Measurements from ENCODE around the gene LAGE3.
"Not testable (repeated sequence)": the region's sequence is repeated elsewhere in the genome, so short reads cannot be mapped to it uniquely, and the experiment has no call there.

The LAGE3 gene

GRCh38 chrX:154502098-154502497 lies 23.0 kb upstream of the LAGE3 start:
- no peak for DNase-seq

DNA sequence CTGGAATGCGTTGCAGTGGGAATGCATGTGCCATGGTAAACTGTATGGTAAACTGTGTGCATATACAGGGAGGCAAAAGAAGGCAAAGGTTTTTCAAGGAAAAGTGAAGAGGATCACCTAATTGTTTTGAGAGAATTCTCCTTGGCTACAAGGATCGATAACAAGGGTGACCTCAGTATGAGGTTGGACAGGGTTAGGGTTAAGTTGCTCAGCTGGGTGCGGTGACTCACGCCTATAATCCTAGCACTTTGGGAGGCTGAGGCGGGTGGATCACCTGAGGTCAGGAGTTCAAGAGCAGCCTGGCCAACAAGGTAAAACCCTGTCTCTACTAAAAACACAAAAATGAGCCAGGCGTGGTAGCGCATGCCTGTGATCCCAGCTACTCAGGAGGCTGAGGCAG lies 22.3 kb upstream of the LAGE3 start:
- DNase-seq, result not testable (repeated sequence)

DNA sequence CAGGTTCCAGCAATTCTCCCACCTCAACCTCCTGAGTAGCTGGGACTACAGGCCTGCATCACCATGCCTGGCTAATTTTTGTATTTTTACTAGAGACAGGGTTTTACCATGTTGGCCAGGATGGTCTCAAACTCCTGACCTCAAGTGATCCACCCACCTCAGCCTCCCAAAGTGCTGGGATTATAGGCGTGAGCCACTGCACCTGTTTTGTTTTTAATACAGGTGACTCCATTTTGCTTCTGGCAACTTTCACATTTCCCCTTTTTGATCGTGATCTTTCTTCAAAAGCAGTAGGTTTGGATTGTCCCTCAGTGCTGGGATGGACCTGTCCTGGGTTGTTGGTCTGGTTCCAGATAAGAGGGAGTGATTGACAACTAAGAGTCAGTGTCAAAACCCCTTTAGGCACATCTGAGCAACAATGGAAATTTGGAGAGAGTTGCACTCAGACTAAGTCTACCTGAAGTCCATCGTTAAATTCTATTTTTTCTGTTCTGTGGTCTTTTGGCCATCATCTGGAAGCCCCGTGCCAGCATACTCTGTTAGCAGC lies 17.6 kb upstream of the LAGE3 start:
- not testable (repeated sequence) for DNase-seq

DNA sequence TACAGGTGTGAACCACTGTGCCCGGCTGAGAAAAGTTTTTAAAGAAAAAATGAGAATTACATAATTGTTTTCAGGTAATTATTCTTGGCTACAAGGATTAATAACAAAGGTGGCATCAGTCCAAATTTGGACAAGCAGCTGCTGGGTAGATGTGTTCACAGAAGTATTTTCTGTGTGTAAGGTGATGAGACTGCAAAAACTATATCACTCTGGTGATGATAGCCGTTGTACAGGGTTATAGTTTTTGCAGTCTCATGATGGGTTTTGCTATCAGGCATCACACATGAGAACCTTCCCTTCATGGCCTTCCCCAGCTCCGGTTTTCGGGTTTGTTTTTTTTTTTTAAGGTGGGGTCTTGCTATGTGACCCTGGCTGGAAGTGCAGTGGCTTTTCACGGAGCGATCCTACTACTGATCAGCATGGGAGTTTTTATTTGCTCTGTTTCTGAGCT lies 16.4 kb upstream of the LAGE3 start:
- DNase-seq, result no peak

- no peak for DNase-seq
Observed at GRCh38 chrX:154494715-154495114, 15.6 kb upstream of the LAGE3 start.

DNA sequence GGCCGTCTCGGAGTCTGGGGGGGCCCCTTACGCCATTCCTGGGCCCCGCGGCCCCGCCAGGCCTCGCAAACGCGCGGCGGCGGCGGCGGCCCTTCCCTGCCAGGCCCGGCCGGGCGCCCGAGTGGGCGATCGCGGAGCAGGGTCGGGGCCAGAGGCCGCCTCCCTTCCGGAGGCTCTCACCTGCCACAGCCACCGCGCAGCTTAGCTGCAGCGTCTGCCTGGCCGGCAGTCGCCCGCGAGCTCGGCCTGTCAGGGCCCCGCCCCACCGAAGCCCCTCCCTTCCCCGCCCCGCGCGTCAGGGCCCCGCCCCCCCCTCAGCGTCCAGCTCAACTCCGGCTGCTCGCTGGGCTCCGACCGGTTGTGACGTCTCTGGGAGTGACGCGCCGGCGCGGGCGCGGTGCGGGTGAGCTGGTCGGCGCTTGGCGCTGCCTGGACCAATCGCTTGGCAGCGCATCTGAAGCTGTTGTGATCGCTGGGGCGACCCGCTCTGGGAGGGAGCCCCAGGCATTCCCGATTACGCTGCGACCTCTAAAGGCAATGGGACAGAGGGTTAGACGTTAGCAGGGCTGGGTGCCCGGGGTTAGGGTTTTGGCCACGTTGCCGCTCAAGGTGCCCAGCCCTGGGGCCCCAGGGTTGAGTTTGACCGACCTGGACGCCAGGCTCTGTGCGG lies 11.5 kb upstream of the LAGE3 start, which contains the start of gene SLC10A3:
Gene SLC10A3 (minus strand): TSS at position 216 of the 670 bp plus-strand sequence. CDS start 1,689 bp downstream, outside the sequence.
- peak; percentile 93 for DNase-seq

DNA sequence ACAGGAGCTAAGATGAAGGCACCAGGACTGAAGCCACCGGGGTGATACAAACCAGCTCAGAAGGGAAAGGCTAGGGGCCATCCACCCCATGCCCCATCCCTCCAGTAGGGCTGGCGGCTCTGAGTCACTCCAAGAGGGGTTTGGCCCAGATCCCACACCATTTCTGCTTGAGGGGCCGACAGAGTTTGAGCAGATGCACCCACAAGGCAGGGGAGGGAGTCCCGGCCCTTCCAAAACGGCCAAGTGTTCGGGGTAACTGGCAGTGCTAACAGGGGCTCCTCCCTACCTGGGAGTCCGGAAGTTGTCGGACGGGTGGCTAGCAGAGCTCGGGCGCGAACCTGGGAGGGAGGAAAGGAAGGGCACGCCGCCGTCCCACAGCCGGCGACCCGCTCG lies 10.9 kb upstream of the LAGE3 start:
- DNase-seq, result peak; percentile 50

DNA sequence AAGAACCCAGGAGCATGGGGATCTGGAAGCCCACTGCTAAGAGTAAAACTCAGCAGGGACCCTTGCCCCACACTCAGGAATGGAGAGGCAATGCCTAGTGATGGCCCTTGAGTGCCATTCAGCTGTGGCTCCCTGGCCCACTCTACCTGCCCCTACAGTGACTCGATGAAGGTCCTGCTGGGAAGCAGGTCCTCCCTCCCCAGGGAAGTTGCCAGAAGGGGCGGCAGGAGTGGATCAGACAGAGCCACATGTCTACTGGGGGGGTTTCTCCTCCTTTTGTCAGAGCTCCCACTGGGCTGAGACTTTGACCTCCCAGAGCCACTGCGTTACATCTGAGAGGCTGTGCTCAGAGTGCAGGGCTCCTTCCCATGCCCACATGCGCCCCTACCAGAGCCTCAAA lies 10.1 kb upstream of the LAGE3 start:
- no peak for DNase-seq

DNA sequence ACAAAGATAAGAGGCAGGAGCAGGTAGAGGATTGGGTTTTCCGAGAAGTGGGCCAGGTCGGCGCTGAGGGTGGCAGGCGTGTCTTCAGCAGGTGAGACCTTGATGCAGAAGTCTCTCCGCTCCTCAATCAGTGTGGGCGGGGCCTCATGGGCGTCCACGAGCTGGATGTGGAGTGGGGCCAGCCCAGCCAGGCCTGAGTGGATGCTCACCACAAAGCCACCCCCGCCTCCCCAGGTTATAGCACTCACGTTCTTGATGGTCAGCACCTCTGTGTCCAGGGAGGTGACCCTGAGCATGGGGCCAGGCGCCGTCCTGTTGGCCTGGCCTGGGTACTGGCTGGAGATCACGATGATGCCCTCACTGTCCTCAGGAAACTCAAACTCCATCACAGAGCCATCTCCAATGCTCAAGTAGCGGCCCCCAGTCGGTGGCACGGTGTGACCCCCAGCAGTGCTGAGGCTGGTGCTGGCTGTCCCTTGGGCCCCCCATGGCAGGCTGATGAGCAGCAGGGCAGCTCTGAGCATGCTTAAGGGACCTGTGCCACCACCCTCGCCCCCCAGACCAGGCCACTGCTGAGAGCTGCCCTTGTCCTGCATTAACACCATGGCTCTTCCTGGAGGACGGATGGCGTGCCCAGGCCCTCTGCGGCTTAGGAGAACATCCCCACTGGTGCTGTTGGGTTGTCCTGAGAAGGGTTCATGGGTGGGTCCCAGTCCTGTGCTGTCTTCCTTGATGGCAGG lies 9.4 kb upstream of the LAGE3 start:
- no peak for DNase-seq

DNA sequence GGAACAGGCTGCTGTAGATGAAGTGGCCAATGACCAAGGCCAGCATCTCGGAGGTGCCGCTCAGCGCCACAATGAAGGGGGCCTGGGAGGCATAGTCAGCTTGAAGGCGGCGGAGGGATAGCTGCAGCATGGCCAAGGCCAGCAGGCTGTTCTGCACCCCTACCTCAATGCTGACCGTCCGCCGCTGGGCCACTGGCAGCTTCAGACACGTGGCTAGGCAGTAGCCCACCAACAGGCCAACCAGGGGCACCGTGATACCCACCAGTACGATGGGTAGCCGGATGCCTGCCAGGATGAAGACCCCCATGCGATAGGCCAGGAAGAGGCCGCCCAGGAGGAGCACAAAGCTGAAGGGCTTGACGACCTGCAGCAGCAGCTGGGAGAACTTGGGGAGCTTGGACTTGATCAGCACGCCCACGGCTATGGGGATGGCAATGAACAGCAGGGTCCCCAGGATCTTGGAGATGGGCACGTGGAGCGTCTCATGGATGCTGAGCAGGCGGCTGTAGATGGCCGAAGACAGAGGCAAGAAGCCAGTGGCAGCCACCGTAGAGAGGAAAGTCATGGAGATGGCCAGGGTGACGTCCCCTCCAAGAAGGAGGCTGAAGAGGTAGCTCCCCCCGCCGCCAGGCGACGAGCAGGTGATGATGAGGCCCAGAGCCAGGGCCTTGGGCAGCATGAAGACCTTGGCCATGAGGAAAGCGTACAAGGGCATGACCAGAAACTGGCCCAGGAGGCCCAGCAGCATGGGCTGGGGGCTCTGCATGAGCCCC lies 8.6 kb upstream of the LAGE3 start:
- DNase-seq, result no peak

- DNase-seq, result peak; percentile 47
Observed at GRCh38 chrX:154486396-154487207, 7.5 kb upstream of the LAGE3 start, which contains the start of gene UBL4A. Gene UBL4A (minus strand): TSS chrX:154486615. CDS start chrX:154486584, 31 bp downstream.

DNA sequence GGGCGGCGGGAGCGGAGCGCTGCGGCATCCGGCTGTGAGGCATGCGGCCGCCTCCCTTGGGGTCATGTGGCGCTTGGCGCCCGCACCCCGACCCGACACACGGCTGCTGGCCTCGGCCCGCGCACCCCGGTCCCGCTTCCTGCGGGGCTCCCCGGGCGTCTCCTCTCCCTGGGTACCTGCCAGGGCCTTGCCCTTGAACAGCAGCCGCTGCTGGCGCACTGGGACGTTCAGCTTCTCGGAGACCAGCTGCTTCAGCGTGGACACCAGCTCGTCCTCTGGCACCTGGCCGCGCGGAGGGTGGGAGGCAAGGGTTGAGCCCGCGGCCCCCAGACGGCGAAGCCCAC lies 6.9 kb upstream of the LAGE3 start:
- no peak for DNase-seq

GRCh38 chrX:154485150-154486051 lies 6.3 kb upstream of the LAGE3 start:
- no peak for DNase-seq

GRCh38 chrX:154484255-154485149 lies 5.4 kb upstream of the LAGE3 start:
- no peak for DNase-seq

- DNase-seq, result no peak
Observed at GRCh38 chrX:154483325-154483724, 4.2 kb upstream of the LAGE3 start.

DNA sequence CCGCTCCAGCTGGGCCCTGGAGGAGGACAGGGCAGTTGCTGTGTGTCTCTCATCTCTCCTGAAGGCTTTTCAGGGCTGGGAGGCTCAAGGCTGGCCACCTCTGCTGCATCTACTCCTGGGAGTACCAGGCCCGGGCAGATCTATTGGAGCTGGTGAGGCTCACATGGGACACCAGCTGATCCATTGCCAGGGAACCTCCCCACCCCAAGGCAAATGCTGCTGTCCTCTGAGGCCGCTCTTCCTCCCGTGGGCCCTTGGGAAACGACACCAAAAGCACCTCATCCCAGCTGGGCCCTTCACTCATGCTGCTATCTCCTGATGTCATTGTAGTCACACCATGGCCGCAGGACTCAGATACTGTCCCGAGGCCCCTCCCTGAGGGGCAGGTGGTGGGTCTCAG lies 3.7 kb upstream of the LAGE3 start:
- DNase-seq, result no peak

DNA sequence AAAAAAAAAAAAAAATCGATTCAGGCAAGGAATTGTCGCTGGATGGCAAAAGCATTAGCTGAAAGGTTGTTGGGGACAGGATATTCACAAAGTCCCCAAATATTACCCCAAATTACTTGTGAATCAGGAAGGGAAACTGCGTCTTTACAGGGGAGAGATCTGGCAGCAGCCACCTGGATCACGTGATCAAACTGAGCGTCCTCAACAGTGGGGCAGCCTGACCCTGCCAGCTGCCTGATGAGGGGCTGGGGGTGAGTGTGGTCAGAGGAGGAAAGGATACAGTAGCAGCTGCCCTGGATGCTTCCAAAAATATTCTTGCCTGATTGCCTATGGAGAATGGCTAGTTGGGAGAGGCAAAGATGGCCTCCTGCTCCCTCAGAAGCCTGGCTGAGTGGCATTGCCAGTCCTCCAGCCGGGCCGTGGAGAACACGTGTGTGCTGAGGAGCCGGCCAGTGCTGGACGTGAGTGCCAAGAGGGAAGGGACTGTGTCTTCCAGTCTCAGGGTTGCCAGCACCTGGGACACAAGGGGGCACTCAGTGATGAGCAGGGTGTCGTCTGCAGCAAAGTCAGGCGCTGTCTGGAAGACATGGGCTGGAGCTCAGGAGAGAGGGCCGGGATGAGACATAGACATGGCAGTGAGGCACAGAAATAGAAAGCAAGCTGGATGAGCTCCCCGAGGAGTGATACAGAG lies 3.0 kb upstream of the LAGE3 start:
- DNase-seq, result no peak

DNA sequence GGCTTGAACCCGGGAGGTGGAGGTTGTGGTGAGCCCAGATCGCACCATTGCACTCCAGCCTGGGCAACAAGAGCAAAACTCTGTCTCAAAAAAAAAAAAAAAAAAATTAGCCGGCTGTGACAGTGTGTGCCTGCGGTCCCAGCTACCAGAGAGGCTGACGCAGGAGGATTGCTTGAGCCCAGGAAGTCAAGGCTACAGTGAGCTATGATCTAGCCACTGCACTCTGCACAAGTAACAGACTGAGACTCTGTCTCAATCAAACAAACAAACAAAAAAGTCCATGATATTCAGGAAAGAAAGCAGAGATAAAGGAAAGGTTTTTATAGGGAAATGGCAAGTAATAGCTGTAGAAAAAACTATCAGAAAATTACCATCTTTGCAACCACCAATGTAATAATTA lies 2.1 kb upstream of the LAGE3 start:
- DNase-seq, result no peak

DNA sequence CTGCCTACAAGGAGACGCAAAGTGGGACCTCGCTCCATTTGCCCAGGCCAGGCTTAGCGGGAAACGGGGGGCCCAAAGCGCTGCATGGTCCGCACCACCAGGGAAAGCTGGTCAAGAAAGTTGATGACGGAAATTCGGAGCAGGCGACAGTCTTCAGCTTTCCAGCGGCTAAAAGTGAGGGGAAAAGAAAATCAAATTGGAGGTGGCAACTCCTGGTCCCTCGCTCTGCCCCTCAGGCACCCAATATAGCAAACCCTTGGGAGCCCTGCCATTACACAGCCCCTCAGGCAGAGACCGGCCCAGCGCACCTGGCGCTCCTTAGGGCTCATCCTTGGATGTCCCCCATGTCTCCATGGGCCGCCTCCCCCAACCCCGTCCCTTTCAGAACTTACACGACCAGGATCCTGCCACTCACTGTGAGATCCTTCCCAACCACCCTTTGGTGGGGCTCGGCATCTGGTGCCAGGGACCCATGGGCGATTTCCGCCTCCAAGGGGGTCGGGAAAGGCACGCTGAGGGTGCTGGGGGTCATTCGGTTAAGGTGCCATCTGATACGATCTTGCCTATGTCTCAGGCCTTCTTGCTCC lies 1.1 kb downstream of the LAGE3 start:
- DNase-seq, result no peak
